Activated effector memory CD4-positive, alpha-beta T cell treated with anti-CD3 and anti-CD28 coated beads, Interleukin-2, amount 50 U/mL, for 16 hours (primary cell): ENCODE results near the gene RORB.

ENCODE experiments used
- DNase-seq: peaks from one replicate; pipeline ENCODE4 v3.0.0-alpha.2; 2020

Gene RORB

DNA sequence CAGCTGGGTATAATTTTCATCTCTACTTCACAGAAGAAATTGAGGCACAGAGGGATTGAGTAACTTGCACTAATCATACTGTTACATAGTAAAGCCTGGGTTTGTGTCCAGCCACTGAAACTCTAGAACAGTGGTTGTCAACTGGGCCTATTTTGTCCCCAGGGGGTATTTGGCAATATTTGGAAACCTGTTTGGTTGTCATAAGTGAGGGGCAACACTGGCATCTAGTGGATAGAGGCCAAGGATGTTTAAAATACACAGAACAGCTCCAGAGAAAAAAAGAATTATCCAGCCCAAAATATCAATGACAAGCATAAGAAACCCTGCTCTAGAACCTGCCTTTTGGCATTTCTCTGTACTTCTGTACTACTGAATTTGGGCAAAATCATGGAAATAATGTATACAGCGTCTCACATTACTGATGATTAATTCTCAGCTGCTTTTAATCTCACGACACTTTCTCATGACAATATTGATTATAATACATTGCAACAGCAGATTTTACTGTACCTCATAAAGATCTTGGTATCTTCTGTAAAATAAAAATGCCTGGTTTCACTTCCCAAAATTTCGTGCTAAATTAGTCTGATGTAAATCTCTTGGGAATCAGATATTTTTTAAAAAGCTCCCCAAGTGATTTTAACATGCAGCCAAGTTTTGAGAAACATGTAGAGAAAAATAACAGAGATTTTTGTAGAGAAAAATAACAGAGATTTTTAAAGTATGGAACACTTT is 112.7 kb downstream of the RORB start:
- no peak for DNase-seq

DNA sequence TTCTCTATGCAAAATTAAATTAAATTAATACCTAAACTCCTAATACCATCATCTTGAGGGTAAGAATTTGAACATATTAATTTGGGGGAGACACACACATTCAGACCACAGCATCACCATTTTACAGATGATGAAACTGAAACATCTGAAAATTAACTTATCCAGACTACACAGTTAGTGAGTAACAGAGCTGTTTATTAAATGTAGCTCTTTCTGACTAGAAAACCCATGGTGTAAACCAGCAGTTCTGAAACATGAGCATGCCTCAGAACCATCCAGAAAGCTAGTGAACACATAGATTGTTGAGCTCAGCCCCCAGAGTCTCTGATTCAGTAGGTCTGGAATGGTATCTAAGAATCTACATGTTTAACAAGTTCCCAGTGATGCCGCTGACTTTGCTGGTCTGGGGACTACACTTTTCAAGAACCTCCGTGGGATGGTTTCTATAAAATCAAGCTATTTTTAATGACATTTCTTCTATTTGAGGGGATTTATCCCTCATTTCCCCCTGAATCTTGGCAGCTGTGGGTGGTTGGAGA is 113.5 kb downstream of the RORB start:
- no peak for DNase-seq

DNA sequence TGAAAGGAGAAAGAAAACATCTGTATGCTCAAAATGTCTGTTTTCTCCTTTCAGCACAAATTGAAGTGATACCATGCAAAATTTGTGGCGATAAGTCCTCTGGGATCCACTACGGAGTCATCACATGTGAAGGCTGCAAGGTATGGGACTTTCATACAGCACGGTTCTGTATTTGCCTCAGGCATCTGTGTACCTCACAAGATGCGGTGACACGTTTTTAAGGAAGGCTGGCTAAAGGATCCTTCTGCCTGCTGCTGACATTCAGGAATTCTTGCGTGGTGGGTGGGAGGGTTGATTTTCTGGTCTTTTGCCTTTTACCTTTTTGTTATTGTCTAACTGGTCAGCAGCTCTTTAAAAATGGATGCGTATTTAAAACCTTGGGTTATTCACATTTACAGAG is 133.1 kb downstream of the RORB start:
- no peak for DNase-seq

DNA sequence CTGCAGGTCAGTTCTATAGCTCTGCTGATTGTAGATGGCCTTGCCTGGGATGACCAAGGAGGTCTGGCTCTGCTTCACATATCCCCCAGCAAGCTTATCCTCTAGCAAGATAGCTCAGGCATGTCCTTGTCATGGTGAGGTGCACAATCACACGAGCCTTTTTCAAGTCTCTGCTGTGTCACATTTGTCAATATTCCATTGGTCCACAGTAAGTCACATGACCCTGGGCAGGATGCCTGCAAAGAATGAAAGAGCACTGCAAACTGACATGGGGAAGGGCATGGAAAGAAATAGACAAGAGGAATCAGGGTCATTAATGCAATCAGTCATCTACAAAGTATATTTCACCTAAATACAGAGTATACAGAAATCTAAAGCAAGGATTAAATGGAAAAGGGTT is 142.0 kb downstream of the RORB start:
- no peak for DNase-seq

DNA sequence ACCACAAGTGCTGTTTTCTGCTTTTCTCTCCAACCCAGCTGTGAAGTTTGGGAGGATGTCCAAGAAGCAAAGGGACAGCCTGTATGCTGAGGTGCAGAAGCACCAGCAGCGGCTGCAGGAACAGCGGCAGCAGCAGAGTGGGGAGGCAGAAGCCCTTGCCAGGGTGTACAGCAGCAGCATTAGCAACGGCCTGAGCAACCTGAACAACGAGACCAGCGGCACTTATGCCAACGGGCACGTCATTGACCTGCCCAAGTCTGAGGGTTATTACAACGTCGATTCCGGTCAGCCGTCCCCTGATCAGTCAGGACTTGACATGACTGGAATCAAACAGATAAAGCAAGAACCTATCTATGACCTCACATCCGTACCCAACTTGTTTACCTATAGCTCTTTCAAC is 145.2 kb downstream of the RORB start:
- DNase-seq = no peak

DNA sequence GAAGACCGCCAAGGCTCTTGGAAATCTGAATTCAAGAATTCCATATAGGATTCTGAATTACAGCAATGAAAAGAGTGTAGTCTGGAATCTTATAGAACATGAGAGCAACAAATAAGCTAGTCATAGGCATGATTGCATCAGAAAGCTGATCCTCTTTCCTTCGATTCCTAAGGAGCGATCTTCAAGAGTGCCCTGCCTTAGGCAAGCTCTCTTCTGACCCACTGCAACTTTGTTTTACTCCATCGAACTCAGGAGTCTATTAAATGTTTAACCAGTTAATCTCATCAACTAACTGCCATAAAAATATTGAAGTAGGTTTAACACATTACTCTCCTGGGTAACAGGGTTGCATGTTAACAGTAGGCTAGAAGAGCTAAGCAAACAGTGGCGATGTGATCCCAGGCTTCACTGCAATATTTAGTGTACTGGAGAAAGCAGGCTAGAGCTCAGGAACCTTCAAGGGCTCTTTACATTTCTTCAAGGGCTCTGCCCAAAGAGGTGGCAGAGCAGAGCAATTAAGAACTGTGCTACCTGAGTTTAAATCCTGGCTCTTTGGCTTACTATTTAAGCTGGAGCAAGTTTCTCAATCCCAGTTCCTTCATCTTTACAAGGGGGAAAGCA is 146.3 kb downstream of the RORB start:
- DNase-seq = no peak

DNA sequence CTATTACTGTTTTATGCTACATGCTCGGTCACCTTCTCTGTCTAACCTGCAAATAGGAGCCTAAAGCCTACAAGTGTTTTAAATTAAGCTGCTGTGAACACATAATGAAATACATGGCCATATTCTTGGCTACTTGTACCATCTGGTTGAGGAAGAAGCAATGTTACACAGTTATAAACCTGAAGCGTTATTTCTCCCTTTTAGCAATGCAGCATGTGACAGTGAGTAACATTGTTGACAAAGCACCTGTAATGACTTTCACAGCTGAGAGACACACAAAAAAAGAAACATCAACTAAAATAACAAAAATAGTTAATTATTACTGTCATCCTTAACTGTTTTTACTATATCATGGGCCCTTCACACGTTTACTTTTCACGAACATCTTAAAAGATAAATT is 146.9 kb downstream of the RORB start:
- no peak for DNase-seq

DNA sequence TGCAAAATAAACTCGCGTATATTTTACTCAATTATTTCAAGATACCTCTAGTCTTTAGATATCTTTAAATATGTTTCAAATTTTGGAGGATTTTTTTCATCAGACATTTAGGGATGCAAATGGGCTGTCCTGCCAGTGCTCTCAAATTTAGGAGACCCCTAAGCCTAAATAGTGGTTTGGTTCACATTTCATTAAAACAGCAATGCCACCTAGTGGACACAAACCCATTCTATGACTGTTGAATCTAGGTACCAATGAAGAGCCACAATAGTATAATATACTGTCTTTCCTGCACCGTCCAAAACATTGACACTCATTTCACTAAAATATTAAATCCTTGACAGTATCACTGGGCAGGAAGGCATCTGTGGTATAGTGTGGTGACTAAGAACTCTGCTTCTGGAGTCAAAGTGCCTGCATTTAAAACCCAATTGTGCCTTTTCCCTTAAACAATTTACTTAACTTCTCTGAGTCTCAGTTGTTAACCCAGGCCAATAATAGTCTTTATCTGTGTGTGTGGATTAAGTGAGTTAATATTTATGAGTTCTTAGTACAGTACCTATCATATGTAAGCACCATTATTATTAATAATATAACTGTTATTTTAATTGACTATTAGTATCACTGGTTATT is 148.0 kb downstream of the RORB start:
- DNase-seq = no peak

DNA sequence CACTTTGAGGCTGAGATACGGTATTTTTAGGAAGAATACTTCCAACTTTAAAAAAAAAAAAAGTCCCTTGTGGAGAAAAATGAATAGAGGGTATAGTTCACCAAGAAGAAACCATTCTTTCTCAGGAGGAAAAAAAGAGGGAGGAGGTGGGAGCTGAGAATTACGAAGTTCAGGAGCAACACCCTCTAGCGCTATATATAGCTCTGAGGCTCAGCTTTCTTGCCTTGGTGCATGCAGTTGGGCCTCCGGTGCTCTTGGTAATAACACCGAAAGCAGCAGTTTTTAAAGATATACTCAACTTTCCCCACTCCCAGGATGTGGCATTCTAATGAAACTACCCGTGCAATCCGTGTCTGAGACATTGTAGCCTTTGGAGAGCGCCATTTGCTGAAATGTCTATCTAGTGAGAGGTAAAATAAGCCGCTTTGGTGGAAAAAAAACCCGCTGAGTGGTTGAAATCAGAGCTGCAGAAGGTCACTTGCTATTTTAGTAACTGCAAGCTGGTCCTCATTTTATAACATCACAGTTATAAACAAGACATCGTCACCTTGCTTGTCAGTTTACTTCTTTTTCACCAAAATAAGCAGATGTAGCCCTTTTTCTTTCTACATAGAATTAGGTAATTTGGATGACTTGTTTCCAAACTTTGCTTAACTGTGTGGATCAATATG is 156.4 kb downstream of the RORB start:
- no peak for DNase-seq

DNA sequence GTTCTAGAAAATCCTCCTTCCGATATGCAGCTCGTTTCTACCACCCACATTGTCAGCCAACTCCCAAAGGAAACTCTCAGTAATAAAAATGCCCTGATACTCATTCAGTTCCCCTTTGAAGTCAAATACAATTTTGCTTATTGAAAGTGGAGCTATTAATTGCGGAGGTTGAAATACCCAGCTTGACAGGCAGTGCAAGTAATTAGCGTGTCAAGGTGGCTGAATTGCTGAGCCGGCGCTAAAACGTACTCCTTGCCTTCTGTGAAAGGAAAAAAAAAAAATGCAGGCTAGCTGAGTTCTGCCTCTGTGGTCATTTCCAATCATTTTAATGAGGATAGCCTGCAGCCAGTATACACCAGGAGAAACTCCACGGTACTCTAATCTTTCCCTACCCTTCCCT is 165.5 kb downstream of the RORB start:
- no peak for DNase-seq

DNA sequence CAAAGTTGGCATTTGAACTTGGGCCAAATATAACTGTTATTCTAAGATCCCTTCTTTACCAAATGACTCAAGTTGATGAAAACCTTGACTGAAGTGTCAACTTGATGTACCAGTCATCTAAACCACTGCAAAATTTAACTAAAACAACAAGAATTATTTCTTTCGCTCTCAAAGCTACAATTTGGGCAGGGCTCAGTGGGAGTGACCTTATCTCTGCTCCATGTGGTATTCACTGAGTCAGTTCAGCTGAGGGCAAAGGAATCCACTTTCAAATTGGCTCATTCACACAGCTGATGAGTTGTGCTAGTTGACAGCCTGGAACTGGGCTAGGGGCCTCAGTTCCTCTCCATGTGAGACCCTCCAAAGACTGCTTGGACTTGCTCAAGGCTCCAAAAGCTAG is 166.3 kb downstream of the RORB start:
- DNase-seq = no peak

DNA sequence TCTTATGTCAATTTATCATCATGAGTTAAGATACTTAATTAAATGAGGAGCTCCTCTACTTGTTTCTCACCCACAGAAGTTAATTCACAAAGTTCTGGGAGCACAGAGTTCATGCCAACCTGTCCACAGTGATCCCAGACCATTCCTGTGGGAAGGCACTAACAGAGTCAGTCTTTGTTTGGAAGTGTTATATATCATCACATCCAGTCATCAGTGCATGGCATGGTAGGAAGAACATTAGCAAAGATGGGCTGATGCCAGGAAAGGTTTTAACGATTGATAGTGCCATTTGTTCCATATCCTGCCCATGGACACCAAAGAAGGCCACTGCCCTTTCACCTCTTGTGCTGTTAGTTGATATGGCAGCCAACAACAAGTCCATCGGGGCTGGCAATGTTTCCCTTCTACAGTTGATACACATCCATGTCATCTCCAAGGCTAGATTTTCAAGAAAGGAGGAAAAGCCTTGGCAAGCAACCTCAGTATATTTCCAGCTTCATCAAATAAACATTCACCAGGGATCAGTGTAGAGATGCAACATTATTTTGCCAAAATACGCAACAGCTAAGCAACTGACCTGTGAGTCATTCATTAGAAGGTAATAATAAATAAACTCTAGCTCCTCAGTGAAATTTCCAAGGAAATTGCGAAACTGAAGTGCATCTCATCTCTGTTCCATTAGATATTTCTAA is 169.6 kb downstream of the RORB start:
- DNase-seq = no peak

DNA sequence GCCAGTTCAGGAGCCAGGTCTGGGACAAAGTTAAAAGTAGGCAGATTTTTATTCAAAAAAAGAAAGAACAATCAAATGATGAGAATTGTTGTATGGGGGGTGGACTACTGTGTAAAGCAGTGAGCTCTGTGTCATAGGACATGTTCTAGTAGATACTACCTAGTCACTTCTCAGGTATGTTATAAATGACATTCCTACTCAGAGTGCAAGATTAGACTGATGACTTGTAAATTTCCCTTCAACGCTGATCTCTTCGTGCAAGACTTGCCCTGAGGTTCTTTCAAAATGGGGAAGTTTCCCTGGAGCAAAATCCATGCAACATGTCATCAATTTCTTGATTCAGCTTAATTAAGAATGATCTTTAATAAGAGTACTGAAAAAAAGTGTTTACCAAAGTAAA is 175.1 kb downstream of the RORB start:
- DNase-seq = no peak

DNA sequence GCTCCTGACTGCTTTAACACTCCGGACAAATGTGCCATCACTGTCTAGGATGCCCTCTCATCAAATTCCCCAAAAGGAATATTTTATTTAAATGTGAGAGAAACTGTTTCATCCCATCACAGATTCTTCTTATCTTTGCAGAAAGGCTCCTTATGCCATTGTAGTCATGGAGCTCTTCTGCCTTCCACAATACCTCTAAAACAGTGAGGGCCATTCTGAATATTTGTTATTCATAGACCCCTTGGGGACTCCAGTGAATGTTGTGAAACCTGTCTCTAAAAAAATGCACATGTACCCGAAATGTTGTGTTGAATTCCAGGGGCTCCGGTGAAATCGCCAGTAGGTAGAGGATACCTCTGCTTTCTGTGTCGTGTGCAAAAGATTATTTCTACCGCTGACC is 176.9 kb downstream of the RORB start:
- DNase-seq = no peak

DNA sequence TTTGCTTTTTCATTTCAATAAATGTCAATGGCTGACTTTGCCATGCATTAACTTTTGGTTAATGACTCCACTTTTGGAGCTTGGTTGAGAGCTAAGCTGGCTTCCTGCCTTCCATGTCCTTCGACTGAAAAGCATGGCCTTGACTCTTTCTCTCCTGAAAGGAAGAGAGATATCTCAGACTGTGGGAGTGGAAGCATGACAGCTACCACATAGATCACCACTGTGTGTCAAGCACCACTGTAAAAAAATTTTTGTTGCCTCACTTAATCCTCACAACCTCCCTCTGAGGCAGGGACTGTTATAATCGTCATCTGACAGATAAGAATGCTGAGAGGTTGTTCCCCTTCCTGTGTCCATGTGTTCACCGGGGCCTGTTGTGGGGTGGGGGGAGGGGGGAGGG is 184.8 kb downstream of the RORB start:
- no peak for DNase-seq

DNA sequence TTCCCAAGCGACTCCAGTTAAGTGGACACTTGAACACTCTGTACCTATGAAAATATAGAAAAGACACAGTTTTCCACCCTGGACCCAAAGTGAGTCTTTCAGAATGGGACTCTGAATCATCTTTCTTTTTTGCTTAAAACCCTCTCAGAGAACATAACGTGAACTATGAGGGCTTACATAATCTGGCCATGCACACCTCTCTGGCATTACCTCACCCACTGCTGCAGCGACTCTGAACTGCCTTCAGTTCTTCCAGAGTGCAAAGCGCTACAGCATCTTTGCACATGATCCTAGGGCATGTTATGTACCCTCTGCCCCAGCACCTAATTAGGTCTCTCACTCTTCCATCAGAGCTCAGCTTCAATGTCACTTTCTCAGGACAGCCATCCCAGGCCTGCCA is 186.2 kb downstream of the RORB start:
- no peak for DNase-seq

DNA sequence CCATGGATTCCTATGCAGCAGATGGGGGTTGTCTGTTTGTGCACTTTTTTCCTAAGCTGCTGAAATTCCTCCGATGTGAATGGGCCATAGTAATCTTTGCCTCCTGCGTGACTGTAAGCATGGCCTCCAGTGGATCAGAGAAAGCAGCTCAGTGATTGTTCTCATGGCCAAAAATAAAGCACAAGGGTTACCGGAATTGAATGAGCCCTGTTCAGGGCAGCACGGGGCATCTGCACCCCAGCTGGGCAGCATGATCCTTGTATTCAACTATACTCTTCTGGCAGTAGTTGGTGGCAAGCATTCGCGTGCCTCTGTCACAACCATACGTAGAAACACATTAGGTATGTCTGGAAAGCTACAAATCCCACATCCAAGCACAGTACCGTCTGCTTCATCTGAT is 193.9 kb downstream of the RORB start:
- DNase-seq = no peak

DNA sequence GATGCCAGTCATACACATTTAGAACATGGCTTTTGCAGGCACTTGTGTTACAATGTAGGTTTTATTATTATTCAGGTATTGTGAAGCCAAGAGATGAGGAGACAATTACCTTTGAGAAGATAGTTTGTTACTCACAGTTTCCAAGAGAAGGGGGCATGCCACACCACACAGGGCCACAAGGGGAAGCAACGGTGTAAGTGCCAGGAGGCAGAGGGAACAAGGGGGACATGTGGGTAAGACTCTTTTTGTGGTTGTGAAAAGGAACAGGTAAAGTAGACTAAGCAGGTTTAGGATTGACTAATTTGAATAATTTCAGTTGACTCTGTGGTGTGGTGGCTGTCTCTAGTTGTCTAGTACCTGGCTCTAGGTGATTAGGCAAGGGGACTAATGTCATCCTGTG is 199.4 kb downstream of the RORB start:
- DNase-seq = no peak

DNA sequence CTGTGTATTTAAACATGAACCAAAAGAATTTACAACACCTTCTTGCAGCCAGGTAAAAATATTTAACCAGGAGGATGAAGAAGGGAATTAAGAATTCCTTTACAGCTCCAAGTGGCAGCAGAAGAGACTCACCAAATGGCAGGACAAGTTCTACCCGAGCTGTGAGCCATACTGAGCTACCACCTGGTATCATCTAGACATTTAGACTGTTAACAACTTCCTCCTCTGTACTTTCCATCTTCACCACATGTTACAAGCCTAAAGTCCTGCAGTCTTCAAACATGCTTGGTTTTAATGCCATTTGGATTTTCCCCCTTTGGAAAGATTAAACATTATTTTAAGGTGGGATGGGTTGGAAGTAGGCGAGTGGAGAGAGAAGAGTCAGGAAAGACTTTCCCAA is 200.4 kb downstream of the RORB start:
- DNase-seq = no peak

DNA sequence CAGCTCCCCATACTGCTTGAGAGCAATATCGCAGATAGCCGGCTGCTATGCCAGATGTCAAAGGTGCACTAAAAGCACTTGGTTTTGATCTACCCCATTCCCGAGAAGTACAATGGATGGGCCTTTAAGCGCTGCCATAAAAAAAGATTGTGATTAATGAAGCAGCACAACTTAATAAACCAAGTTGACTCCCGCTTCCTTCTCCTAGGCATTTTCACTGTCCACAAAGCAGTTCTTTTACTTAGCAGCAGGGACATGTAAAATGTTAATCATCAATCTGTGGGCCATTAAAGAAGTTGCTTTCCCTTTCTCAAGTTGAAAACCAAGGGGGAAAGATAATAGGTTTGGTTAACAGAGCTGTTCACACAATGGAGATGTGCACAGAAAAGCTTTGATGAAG is 214.2 kb downstream of the RORB start:
- no peak for DNase-seq

DNA sequence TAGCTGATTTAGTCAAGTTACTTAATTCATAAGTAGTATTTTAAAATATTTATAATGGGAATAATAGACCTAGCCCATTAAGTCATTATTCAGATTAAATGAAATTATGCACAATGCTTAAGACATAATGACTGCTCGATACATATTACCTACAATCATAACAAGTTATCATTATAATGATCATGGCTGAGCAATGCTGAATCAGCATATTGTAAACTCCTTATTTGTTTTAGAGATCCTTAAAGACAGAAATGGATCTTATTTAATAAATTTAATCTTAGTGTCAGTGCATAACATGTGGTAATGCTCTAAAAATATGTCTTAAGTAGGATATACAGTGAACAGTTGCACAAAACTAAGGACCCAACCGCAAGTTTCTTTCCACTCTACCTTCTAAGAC is 221.6 kb downstream of the RORB start:
- DNase-seq = no peak

DNA sequence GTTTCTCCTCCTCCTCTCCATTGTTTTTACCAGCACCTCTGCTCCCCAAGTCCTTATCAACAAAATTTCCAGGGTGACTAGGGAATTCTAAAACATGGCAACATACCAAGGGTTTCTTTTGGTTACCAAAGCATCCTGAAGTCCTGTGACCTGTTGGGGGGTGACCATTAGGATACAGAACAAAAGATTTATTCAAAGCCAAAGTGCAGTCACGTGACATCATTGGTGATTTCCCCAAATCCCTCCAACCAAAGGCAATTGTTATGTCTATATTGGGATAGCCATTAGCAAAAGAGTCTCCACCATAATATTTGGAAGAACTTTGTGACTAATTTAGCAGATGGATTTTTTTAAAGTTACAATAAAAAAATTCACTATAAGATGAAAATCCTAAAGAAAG is 222.2 kb downstream of the RORB start:
- DNase-seq = no peak
